GM18907 (cell line): ENCODE measurements around the gene AKR7A2.

Experiments used
- ATAC-seq: cut with Tn5 transposase; IDR thresholded peaks from one replicate; pipeline ENCODE4 v1.9.1; 2021; ENCODE audit warnings: mild to moderate bottlenecking, moderate library complexity; ENCODE audit not compliant: unreplicated experiment

Gene AKR7A2

GRCh38 chr1:19311931-19312781 is at the start of gene AKR7A2, which contains the start of gene SLC66A1:
TSS of gene AKR7A2 (minus strand) at chr1:19312144. CDS start at chr1:19312124, 20 bp downstream.
TSS of gene SLC66A1 (plus strand) at chr1:19312326. CDS start at chr1:19317678, 5,352 bp downstream.
- ATAC-seq: peak; percentile 78

DNA sequence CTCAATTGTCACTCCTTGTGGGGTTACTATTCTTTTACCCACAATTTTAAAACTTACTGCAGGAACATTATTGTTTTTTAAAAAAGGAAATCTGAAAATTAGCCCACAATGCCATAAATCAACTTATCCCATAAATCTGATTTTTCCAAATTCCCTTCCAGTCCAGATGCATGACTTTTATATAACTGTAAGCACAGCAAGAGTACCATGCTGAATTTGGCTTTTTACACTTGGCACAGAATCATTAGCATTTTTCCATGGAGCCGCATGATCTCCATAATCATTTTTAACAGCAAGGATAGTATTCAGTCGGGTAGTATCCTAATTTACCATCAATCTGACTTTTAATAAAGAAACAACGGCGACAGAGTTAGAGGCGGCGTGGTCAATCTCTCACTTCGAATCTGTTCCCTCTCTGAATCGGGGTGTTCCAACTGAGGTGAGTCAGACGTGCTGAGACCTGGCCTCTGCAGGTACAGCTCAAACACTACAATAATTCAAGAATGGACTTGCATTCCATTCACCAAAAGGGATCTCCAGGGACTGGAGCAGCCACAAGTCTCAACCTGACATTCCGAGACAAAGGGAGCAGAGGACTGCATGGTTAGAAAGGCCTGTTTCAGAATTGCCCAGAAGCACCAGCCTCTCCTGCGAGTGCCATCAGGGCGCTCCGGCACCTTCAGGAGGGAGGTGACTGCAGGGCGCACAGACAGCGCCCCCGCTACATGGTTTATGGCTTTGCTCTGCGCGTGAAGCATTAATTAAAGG is 49.1 kb upstream of the AKR7A2 start:
- ATAC-seq: no peak

GRCh38 chr1:19360432-19360831 is 48.5 kb upstream of the AKR7A2 start:
- ATAC-seq: no peak

DNA sequence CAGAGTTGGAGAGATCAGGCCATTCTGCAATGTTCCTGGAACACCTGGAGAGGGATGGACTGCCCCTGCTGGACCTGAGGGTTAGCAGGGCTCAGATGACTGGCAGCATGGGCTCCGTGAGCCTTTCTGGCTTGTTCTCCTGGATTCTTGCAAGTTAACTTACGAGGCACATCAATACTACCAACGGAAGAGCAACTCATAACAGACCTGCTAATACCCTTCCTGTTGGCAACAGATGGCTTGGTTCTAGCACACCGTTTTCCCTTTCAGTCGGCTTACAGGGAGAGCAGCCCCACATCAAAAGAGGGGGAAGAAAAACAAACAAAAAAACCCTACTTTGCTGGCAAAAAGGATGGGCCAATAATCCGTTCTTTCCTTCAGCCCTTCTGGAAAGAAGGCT is 48.1 kb upstream of the AKR7A2 start:
- ATAC-seq: no peak

DNA sequence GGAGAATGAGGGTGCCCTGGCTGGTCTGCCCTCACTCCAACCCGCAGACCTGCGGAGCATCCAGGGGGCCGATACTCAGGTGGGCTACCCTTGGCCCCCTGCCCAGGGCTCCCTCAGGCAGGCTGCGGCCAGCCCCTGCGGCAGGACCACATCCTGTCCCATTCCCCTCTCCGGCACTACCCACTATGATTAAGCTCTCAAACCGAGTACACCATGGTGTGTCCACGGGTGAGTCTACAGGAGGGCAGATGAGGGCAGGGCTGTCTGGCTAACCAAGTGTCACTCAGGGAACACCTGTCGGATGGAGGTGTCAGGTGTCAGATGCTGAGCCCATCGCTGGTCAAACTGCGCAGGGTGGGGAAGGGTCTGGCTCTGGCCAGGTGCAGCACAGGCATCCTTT is 47.4 kb upstream of the AKR7A2 start:
- no peak for ATAC-seq

DNA sequence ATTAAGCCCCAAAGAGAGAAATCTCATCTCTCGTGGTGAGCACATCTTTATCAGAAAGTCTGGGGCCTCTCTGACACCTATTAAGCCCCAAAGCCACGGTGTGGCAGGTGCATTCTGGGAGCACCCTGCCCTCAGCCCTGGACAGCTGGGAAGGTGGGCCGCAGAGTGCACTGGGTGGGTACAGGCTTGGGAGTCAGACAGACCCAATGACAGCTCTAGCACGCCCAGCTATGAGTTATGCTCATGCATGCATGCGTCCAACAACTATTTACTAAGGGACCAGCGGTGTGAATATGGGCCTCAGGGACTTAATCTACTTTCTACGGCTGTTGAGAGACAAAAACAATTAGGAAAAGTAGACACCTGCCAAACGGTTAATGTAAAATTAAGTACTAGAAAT is 46.8 kb upstream of the AKR7A2 start:
- no peak for ATAC-seq

DNA sequence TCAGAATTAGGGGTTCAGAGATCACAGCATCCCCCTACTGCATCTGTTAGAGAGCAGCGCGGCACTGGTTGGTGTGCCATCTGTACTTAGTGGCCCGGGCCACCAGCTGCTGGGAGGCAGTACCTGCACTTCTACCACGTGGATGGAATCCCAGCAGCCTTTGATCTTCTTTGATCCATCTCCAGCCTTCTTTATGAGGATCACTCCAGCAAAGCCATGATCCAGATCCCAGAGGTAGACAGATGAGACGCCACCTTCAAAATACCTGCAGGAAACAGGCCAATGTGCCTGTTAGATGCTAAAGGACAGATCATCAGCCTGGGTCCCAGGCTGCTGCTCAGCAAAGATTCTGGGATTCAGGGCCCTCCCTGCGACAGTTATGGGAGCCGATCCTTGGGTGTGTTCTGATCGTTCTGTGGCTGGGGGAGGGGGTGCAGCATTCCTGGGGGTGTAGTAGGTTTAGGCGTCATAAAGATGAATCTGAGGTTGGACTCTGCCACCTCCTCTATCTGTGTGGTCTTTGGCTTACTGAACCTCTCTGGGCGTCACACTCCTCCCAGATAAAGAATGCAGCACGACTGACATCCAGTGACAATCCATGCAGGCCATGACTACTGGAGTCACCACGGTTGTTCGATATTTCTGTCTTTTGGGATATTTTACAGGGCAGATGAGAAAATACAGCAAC is 45.5 kb upstream of the AKR7A2 start:
- no peak for ATAC-seq

DNA sequence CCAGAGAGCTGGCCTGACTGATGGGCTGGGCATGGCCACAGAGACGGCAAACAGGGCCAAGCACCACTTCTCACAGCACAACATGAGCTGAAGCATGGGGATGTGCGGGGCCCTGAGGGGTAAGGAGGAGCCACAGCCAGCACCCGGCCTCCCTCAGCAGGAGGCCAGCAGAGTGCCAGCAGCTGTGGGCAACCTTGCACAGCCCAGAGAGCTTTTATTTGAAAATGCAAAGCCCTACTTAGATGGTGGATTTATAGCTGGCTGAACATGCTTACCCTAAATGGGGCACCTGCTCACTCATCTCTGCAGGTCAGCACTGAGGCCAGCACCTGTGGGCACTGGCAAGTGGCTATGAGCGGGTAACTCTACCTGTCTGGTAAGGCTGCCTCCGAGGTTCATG is 44.3 kb upstream of the AKR7A2 start:
- no peak for ATAC-seq

DNA sequence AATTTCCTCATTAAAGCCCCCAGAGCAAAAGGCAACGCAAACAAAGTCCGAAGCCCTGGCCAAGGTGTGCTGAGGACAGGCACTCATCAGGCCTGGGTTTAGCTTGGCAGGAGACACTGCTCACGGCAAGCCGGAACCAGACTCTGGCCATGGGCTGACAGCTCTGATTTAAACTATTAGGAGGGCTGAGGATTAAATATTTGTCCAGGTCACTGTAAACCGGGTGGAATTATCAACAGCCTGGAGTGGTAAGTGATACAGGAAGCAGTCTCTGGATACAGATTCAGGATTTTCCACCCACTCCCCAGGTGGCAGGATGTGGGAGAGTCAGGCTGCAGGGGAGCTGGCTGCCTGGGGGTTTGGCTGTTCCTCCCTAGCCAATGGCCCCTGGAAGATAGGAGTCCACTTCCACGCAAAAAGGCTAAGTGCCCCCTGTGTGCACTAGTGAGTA is 42.6 kb upstream of the AKR7A2 start:
- no peak for ATAC-seq

DNA sequence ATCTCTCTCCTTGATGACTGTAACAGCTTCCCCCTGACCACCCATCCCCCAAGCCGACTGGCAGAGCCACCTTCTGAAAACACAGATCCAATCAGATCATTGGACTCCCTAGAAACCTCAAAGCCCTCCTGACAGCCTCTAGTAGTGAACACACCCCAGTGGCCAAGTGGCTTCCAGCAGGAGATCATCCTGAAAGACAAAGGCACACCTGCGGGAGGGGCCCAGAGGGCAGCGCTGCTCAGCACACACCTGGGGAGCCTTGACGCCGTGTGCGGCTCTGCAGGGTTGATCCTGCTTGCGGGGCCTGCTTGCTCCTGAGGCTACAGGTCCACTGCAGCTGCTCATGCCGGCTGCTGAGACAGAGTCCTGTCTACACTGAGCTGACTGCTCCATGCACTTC is 41.7 kb upstream of the AKR7A2 start:
- no peak for ATAC-seq

- no peak for ATAC-seq
Measured at GRCh38 chr1:19352839-19353238, 40.9 kb upstream of the AKR7A2 start.

- ATAC-seq: no peak
Measured at GRCh38 chr1:19351873-19352272, 39.9 kb upstream of the AKR7A2 start.

GRCh38 chr1:19350566-19350965 is 38.6 kb upstream of the AKR7A2 start:
- no peak for ATAC-seq

DNA sequence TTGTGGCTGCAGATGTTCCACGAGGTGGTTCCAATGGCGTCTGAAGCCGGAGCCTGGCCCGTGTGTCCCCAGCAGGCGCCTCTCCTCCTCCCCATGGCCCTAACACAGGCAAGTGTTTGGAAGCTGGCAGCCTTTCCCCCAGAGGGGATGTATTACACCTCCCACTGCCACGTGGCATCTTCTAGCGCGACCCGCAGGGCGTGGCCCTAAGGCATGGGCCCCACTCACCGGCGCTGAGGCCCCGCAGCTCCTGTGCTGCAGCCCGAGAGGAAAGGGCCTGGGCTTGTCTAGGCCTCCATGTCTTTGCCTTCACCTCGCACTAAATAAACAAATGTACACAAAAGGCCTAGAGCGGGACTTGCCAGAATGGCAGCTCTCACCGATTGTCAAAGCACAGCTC is 38.1 kb upstream of the AKR7A2 start:
- ATAC-seq: no peak

GRCh38 chr1:19348441-19349198 is 36.7 kb upstream of the AKR7A2 start:
- ATAC-seq: no peak

GRCh38 chr1:19347533-19348172 is 35.7 kb upstream of the AKR7A2 start:
- ATAC-seq: no peak

GRCh38 chr1:19346026-19346425 is 34.1 kb upstream of the AKR7A2 start:
- no peak for ATAC-seq

GRCh38 chr1:19345391-19345790 is 33.4 kb upstream of the AKR7A2 start:
- ATAC-seq: no peak

DNA sequence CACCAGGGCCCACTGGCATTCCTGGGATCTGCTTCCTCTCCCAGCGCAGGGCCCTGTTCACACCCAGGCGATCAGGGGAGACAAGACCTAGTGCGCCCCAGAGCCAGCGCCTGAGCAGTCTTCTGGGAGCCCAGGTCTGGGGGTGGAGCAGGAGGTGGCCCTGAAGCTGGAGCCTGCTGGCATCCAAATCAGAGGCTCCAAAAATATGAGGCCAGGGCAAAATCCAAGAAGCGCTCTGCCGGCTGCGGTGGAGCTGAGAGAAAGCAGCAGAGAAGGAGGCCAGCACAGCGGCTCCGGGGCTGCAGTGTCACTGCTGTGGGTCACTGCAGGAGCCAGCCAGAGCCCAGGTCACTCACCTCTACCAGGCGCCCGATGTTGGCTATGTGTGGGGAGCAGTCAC is 32.9 kb upstream of the AKR7A2 start:
- ATAC-seq: no peak

DNA sequence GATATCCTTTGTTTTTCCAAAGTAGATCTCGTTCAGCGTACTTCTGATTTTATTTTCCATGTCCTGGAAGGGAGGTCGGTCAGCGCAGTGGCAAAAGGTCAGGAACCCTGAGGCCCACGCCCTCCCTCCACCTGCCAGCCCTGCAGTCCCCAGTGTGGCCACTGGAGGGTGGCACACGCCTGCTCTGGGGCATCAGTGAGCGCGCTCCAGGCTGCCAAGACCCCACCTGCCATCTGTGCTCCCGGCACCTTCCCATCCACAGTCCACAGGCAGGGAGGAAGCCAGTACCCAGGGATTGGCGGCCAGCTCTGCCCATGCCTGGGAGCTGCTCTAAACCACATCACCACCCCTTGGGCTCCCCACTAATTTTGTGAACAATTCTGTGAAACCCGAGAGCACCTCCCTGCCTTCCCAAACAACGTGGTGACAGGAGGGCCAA is 32.4 kb upstream of the AKR7A2 start:
- ATAC-seq: no peak
